ENCODE data around the gene ZNF367.

- TF ChIP-seq POLR2A (IDR thresholded peaks at IDR 0.05) (no peak), CTCF (IDR thresholded peaks at IDR 0.05) (no peak), POLR2AphosphoS5 (IDR thresholded peaks at IDR 0.05) (no peak)
These were observed 37.0 kb downstream of the ZNF367 start for GRCh38 chr9:96381125-96381524.

All from suprapubic skin (tissue), 4 donors.